B cell (primary cell): ENCODE measurements around the gene PHF21A. TPM values are rescaled to one million over a fixed set of nuclear protein-coding genes. Genes with fewer than 3 reads are reported as not detected.
"Not testable (repeated sequence)": the region's sequence is repeated elsewhere in the genome, so short reads cannot be mapped to it uniquely, and the experiment has no call there.

Experiments used
- ATAC-seq: fragments of 200-7000 bp; cut with Tn5 transposase; one replicate; pipeline ENCODE4 v1.10.0; 2021; ENCODE audit warnings: low read depth, mild to moderate bottlenecking, moderate number of reproducible peaks, moderate library complexity
- CTCF ChIA-PET: fragments of 350-600 bp; sonication (Branson Sonifier 250); formaldehyde crosslinking; loops from one replicate; lab custom pipeline; 2021; ENCODE audit warnings: antibody characterized with exemption, inconsistent platforms; lab: Charles Lee
- POLR2A ChIA-PET: fragments of 350-600 bp; sonication (Branson Sonifier 250); formaldehyde crosslinking; loops from one replicate; lab custom pipeline; 2021; ENCODE audit warnings: antibody characterized with exemption; lab: Charles Lee
- DNase-seq: peaks from one replicate; pipeline ENCODE4 v3.0.0; 2013
- H2AFZ ChIP-seq: 2 replicates; pipeline ENCODE4 v1.6.1; 2012; ENCODE audit warnings: mild to moderate bottlenecking, low read depth, low read length; ENCODE audit not compliant: insufficient read depth, poor library complexity, severe bottlenecking
- H3K27ac ChIP-seq, 2 donors: 1 replicate in 1 of 2; 2 replicates in 1 of 2; pipeline ENCODE4 v1.5.1; 2012 to 2013; ENCODE audit warnings: low read length in 2 of 2, mild to moderate bottlenecking in 2 of 2, moderate library complexity in 1 of 2
- H3K27me3 ChIP-seq, 4 experiments: fragments of 200-600 bp in 1 of 4; sonication (generic) in 1 of 4; replicated peaks in 1 of 4; 1 replicate in 2 of 4; 2 replicates in 2 of 4; pipeline versions ENCODE4 v1.6.1 to v1.7.0; 2013 to 2016; ENCODE audit warnings: low read length in 3 of 4, mild to moderate bottlenecking in 2 of 4, mixed read lengths in 1 of 4, moderate library complexity in 1 of 4; ENCODE audit not compliant: insufficient read depth in 4 of 4, control insufficient read depth in 3 of 4; ENCODE audit errors: control extremely low read depth in 1 of 4
- H3K36me3 ChIP-seq, 2 experiments: replicated peaks in 1 of 2; 1 replicate in 1 of 2; 2 replicates in 1 of 2; pipeline versions ENCODE4 v1.6.1 to v1.7.1; 2013; ENCODE audit warnings: low read length in 1 of 2; ENCODE audit not compliant: insufficient read depth in 2 of 2, control insufficient read depth in 1 of 2; ENCODE audit errors: control extremely low read depth in 1 of 2, extremely low read depth in 1 of 2
- H3K4me1 ChIP-seq, 2 donors: fragments of 200-600 bp in 1 of 2; sonication (generic) in 1 of 2; 1 replicate in 1 of 2; 2 replicates in 1 of 2; pipeline versions ENCODE4 v1.5.1 to v1.6.1; 2013 to 2017; ENCODE audit warnings: low read length in 2 of 2; ENCODE audit not compliant: control insufficient read depth in 2 of 2, insufficient read depth in 2 of 2
- H3K4me2 ChIP-seq: replicated peaks from 2 replicates; pipeline ENCODE3; 2012; ENCODE audit warnings: mild to moderate bottlenecking, low read depth, low read length; ENCODE audit not compliant: poor library complexity, severe bottlenecking
- H3K4me3 ChIP-seq, 5 experiments: fragments of 200-600 bp in 1 of 5; sonication (generic) in 1 of 5; 1 replicate in 3 of 5; 2 replicates in 2 of 5; pipeline versions ENCODE4 v1.5.1 to v1.7.0; 2011 to 2016; ENCODE audit warnings: low read length in 4 of 5, mild to moderate bottlenecking in 4 of 5, low read depth in 2 of 5, control low read depth in 1 of 5, moderate library complexity in 1 of 5; ENCODE audit not compliant: insufficient read depth in 1 of 5; ENCODE audit errors: control extremely low read depth in 1 of 5, extremely low read depth in 1 of 5
- H3K79me2 ChIP-seq: fragments of 200-600 bp; sonication (generic); one replicate; pipeline ENCODE4 v1.6.0; 2016; ENCODE audit warnings: low read length; ENCODE audit not compliant: control insufficient read depth, insufficient read depth
- H3K9ac ChIP-seq: fragments of 200-600 bp; sonication (generic); 2 replicates; pipeline ENCODE4 v1.6.1; 2017; ENCODE audit warnings: mild to moderate bottlenecking, low read length, moderate library complexity
- H3K9me3 ChIP-seq, 3 donors: one replicate each; pipeline versions ENCODE4 v1.6.1 to v1.7.1; 2013; ENCODE audit warnings: low read length in 2 of 3; ENCODE audit not compliant: control insufficient read depth in 2 of 3, insufficient read depth in 1 of 3; ENCODE audit errors: control extremely low read depth in 1 of 3
- H4K20me1 ChIP-seq: 2 replicates; pipeline ENCODE4 v1.6.0; 2012; ENCODE audit warnings: mild to moderate bottlenecking, low read length; ENCODE audit not compliant: insufficient read depth, control insufficient read depth, poor library complexity, severe bottlenecking
- H3K27ac Mint-ChIP-seq: one replicate; pipeline ENCODE4 v1.8.0; 2021; ENCODE audit warnings: mixed read lengths
- H3K27me3 Mint-ChIP-seq: one replicate; pipeline ENCODE4 v1.8.0; 2021; ENCODE audit warnings: mixed read lengths
- H3K4me1 Mint-ChIP-seq: one replicate; pipeline ENCODE4 v1.8.0; 2021; ENCODE audit warnings: mixed read lengths
- H3K4me3 Mint-ChIP-seq: one replicate; pipeline ENCODE4 v1.8.0; 2021; ENCODE audit warnings: mixed read lengths
- H3K9me3 Mint-ChIP-seq: one replicate; pipeline ENCODE4 v1.8.0; 2022; ENCODE audit warnings: mixed read lengths; ENCODE audit not compliant: insufficient read depth
- CTCF ChIP-seq: fragments of 200-600 bp; IDR thresholded peaks from one replicate; pipeline ENCODE4 v1.8.0; 2022; ENCODE audit warnings: antibody characterized with exemption, mild to moderate bottlenecking
- EZH2 ChIP-seq: IDR thresholded peaks from 2 replicates; pipeline ENCODE4 v1.6.1; 2012; ENCODE audit warnings: borderline replicate concordance, low read depth, mild to moderate bottlenecking, moderate library complexity, low read length; ENCODE audit not compliant: insufficient read depth, poor library complexity, severe bottlenecking
- WGBS: methylation state at CpG from one replicate; pipeline ENCODE4 v1.1.5; 2013; ENCODE audit warnings: missing lambda C conversion rate; ENCODE audit not compliant: insufficient coverage; 5-methylcytosine and 5-hydroxymethylcytosine counted together
- intact Hi-C: fragments of 100-400 bp; cut with micrococcal nuclease; formaldehyde crosslinking; loops from one replicate; pipeline ENCODE4 v1.10.0; 2022
- polyA plus RNA-seq: library from polyadenylated mRNA; depleted of rRNA; stranded (reverse); fragments of >200 nt; gene quantifications from 2 replicates; pipeline ENCODE4 v1.2.3, GENCODE V29; 2012
- total RNA-seq, 2 donors: library from RNA; stranded (reverse); fragments of 120-200 nt in 1 of 2; gene quantifications; 1 replicate in 1 of 2; 2 replicates in 1 of 2; pipeline versions ENCODE4 v1.2.3 to v1.2.4, GENCODE V29; 2013 to 2022

PHF21A gene
- total and polyA plus RNA-seq, 2 donors (not counting 1 experiment from before 2014, with no cell fraction given): 41.9 to 103 TPM

- Histone ChIP-seq H3K9ac (no peak overlapping the region), H3K27me3 (no peaks in the 10 kb centered on the region), H2AFZ (no peak overlapping the region), H3K9me3 (peaks cover 0 to 1% (median 0%) of the 10 kb centered on the region in 3 donors), H3K4me1 (no peaks in the 10 kb centered on the region), H4K20me1 (no peaks in the 10 kb centered on the region), H3K4me2 (no peak overlapping the region), H3K79me2 (no peaks in the 10 kb centered on the region), H3K4me3 (no peak overlapping the region), H3K27ac (no peak overlapping the region), H3K36me3 (peaks cover 0 to 6% of the 10 kb centered on the region in 2 experiments)
- Mint-ChIP-seq H3K27ac (no peak overlapping the region), H3K4me3 (no peak overlapping the region), H3K4me1 (no peaks in the 10 kb centered on the region), H3K9me3 (peaks cover 2% of the 10 kb centered on the region), H3K27me3 (no peaks in the 10 kb centered on the region)
- DNase-seq: no peak
- WGBS: no CpG with 5 or more reads among the region's 1 CpG
- CTCF ChIA-PET: interaction anchor here (0.6 to 2.1 kb wide), 3 partner anchors 11 to 246 kb away, joined by 3 to 9 read pairs (median 3); no protein-coding TSS in a partner anchor
- intact Hi-C loops: no loop called here
- TF ChIP-seq EZH2 (no peak), CTCF (no peak)
- no peak for ATAC-seq
- POLR2A ChIA-PET: no interaction called here
These were observed 103.9 kb downstream of the PHF21A start for GRCh38 chr11:46017341-46017740.

DNA sequence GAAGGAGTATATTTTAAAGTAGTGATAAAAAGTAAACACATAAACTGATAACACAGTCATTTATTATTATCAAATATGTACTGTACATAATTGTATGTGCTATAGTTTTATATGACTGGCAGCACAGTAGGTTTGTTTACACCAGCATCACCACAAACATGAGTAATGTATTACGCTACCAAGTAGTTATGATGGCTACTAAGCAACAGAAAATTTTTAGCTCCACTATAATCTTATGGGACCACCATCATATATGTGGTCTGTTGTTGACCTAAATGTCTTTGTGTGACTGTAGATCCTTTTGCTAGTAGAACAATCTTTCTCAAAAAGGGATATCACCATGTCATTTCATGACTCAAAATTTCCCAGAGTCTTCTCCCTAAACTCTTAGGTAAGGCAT is 105.3 kb downstream of the PHF21A start:
- POLR2A ChIA-PET: no interaction called here
- DNase-seq (no peak), ATAC-seq (no peak)
- Mint-ChIP-seq H3K4me1 (no peaks in the 10 kb centered on the region), H3K27me3 (no peaks in the 10 kb centered on the region), H3K9me3 (peaks cover 2% of the 10 kb centered on the region), H3K27ac (no peak overlapping the region), H3K4me3 (no peak overlapping the region)
- intact Hi-C loops: no loop called here
- peaks cover 2 to 6% of the 10 kb centered on the region in 2 experiments for H3K36me3 ChIP-seq
- no peak overlapping the region for H2AFZ ChIP-seq
- CTCF ChIA-PET: interaction anchor here (1.1 kb wide), 1 partner anchor 9 kb away, joined by 3 read pairs; no protein-coding TSS in a partner anchor
- H4K20me1 ChIP-seq: no peaks in the 10 kb centered on the region
- TF ChIP-seq EZH2 (no peak), CTCF (no peak)
- H3K79me2 ChIP-seq: no peaks in the 10 kb centered on the region
- H3K4me1 ChIP-seq: no peaks in the 10 kb centered on the region
- H3K9me3 ChIP-seq: peaks cover 0 to 1% (median 0%) of the 10 kb centered on the region in 3 donors
- H3K4me2 ChIP-seq: no peak overlapping the region
- H3K4me3 ChIP-seq: no peak overlapping the region
- H3K9ac ChIP-seq: no peak overlapping the region
- no peak overlapping the region for H3K27ac ChIP-seq
- no CpG with 5 or more reads among the region's 1 CpG for WGBS
- no peaks in the 10 kb centered on the region for H3K27me3 ChIP-seq

- H3K27me3 ChIP-seq, H3K4me1 Mint-ChIP-seq, POLR2A ChIA-PET, H3K4me3 Mint-ChIP-seq, H3K4me2 ChIP-seq, ATAC-seq, H3K27me3 Mint-ChIP-seq, H3K4me1 ChIP-seq, H3K9ac ChIP-seq, intact Hi-C loops, H3K9me3 Mint-ChIP-seq, CTCF ChIA-PET, H2AFZ ChIP-seq, H3K36me3 ChIP-seq, H3K9me3 ChIP-seq, H3K79me2 ChIP-seq, DNase-seq, H3K27ac Mint-ChIP-seq, H3K4me3 ChIP-seq, H3K27ac ChIP-seq, H4K20me1 ChIP-seq: not testable (repeated sequence)
These were observed 107.1 kb downstream of the PHF21A start for GRCh38 chr11:46014168-46014567.
